ENCODE measurements around the gene TMEM115. TPM values are rescaled to one million over a fixed set of nuclear protein-coding genes. Genes with fewer than 3 reads are reported as not detected.

TMEM115 gene
- total and polyA plus RNA-seq, 11 donors: 20.5 to 57.3 (median 28.9) TPM

DNA sequence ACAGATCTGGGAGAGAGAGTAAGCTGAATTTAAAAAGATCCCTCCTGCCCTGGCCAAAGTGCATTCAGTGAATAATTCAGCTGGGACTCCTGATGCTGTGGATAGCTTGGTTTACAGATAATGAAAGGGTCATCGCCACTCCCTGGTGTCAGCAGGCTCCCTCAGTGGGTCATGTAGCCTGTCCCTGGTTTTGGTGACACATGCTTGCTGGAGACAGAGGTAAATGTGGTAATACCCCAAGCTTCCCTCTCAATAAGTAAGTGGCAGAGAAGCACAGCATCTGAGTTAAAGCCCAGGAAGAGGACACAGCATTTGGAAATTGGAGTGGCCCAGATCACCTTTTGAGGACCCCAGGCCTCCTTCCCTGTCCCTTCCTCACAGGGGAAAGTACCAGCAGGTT lies 1.8 kb downstream of the TMEM115 start:
- Histone ChIP-seq H3K36me3 (peaks cover 0 to 48% (median 38%) of the 10 kb centered on the region in 9 donors), H3K27me3 (no peaks in the 10 kb centered on the region), H3K4me1 (peaks cover 19 to 59% (median 40%) of the 10 kb centered on the region in 12 donors), H3K27ac (peak overlapping the region in 8 of 12 donors; percentile 3 to 97 (median 90)), H3K9me3 (no peaks in the 10 kb centered on the region), H3K4me3 (peak overlapping the region in 11 of 12 donors; percentile 60 to 97 (median 76))
- intact Hi-C loops (cut with DNase I): loop anchor here in 3 of 10 donors (5.0 to 10.0 kb wide), 3 partner anchors 255 to 1607 kb away; partner anchors contain the start of genes CISH (in 1 of the 3), MANF (in 1 of the 3) and PCBP4 (in 1 of the 3)
- no peak for DNase-seq
- no peak for TF ChIP-seq POLR2A (IDR thresholded peaks at IDR 0.05)
- TF ChIP-seq, protein P1, sequence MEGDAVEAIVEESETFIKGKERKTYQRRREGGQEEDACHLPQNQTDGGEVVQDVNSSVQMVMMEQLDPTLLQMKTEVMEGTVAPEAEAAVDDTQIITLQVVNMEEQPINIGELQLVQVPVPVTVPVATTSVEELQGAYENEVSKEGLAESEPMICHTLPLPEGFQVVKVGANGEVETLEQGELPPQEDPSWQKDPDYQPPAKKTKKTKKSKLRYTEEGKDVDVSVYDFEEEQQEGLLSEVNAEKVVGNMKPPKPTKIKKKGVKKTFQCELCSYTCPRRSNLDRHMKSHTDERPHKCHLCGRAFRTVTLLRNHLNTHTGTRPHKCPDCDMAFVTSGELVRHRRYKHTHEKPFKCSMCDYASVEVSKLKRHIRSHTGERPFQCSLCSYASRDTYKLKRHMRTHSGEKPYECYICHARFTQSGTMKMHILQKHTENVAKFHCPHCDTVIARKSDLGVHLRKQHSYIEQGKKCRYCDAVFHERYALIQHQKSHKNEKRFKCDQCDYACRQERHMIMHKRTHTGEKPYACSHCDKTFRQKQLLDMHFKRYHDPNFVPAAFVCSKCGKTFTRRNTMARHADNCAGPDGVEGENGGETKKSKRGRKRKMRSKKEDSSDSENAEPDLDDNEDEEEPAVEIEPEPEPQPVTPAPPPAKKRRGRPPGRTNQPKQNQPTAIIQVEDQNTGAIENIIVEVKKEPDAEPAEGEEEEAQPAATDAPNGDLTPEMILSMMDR (IDR thresholded peaks at IDR 0.05): no peak
- WGBS, 4 donors: 0 to 56% (median 50%) methylated on average over 1 of the region's 1 CpG
- ATAC-seq: no peak

DNA sequence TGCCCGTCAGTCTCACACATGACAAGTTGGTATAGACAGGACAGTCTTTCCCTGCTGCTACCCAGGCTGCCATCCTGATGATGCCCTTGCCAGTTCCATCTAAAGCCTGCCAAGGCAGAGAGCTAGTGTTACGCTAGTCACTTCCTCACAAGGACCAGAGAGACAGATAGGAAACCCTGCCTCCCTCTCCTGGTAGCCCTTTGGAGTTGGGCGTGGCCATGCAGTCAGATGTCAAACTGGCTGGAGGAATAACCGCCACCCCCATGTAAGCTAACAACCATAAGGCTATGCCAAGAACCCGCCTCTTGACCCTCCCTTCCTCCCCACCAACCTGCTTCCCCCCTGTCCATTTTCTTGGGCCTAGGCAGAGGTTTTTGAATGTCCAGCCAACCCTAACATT lies 2.8 kb downstream of the TMEM115 start:
- ATAC-seq (peak; percentile 12 to 45 (median 29)), DNase-seq (peak in 3 of 5 donors; percentile 62 to 72 (median 65))
- WGBS, 4 donors: 30 to 37% (median 33%) methylated on average over 5 of the region's 5 CpGs
- H3K27ac ChIP-seq: peak overlapping the region in 8 of 12 donors; percentile 23 to 97 (median 38)
- no peaks in the 10 kb centered on the region for H3K9me3 ChIP-seq
- intact Hi-C loops (cut with DNase I): loop anchor here in 3 of 10 donors (5.0 to 10.0 kb wide), 3 partner anchors 256 to 1608 kb away; partner anchors contain the start of genes CISH (in 1 of the 3), MANF (in 1 of the 3) and PCBP4 (in 1 of the 3)
- peaks cover 0 to 54% (median 38%) of the 10 kb centered on the region in 9 donors for H3K36me3 ChIP-seq
- no peak for TF ChIP-seq POLR2A (IDR thresholded peaks at IDR 0.05)
- TF ChIP-seq, protein P1 (IDR thresholded peaks at IDR 0.05): no peak
- H3K27me3 ChIP-seq: no peaks in the 10 kb centered on the region
- H3K4me3 ChIP-seq: peak overlapping the region in 9 of 12 donors; percentile 65 to 97 (median 84)
- peaks cover 19 to 63% (median 44%) of the 10 kb centered on the region in 12 donors for H3K4me1 ChIP-seq

DNA sequence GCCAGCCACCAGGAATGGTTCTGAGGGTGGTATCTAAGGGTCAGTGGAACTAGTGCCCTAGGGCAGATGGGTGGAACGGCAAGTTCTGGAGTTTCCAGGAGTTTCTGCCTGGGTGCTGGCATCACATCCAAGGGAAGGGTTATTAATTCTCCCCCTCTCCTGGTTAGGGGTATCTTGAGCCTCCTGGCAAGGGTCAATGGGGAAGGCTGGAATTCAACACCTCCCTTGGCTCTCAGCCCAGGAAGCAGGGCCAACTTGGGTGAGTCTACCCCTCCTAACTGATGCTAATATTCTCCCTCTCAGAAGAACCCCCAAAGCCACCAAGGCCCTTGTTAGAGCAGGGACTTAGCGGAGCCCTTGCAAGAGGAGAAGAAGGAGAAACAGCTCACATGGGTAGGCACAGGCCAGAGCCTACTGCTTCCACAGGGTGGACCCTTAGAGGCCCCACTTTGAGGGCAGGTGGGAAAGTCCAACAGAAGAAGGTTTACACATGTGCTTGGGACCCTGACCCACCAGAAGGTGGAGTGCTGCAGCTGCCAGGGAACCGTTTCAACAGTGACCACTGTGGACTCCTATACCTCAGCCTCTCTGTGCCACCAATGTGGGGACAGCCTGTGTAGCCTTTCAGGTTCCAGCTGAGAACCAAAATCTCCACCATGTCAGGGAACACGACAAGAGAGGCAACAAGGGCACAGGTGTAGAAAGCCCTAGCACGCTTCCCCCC lies 3.3 kb downstream of the TMEM115 start:
- no peak for DNase-seq
- intact Hi-C loops (cut with DNase I): loop anchor here in 3 of 10 donors (5.0 to 10.0 kb wide), 3 partner anchors 256 to 1609 kb away; partner anchors contain the start of genes CISH (in 1 of the 3), MANF (in 1 of the 3) and PCBP4 (in 1 of the 3)
- TF ChIP-seq, protein P1 (IDR thresholded peaks at IDR 0.05): peak in 2 of 12 donors; percentile 6 to 19
- TF ChIP-seq POLR2A (IDR thresholded peaks at IDR 0.05): no peak
- H3K36me3 ChIP-seq: peaks cover 0 to 54% (median 38%) of the 10 kb centered on the region in 9 donors
- H3K27me3 ChIP-seq: no peaks in the 10 kb centered on the region
- H3K9me3 ChIP-seq: no peaks in the 10 kb centered on the region
- peak overlapping the region in 9 of 12 donors; percentile 65 to 97 (median 84) for H3K4me3 ChIP-seq
- 42 to 55% (median 50%) methylated on average over 5 of the region's 5 CpGs for WGBS, 4 donors
- H3K4me1 ChIP-seq: peaks cover 22 to 69% (median 49%) of the 10 kb centered on the region in 12 donors
- peak overlapping the region in 9 of 12 donors; percentile 16 to 97 (median 36) for H3K27ac ChIP-seq
- ATAC-seq: no peak

DNA sequence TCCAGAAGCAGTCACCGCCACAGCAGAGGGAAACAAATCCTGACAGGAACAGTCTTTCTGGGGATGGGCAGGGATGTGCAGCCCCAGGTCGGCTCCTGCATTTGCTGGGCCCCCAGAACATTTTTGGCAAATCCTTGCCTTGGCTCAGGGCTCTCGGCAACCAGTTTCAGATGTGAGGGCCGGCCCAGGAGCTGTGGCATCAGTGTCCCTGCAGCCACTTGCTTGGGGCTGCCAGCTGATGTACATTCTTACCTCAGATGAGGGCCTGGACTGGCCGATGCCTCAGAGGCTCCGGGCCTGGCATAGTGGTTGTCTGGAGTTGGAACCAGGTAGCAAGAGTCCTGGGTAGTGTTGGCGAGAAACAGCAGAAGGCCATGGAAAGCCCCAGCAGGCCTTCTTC lies 4.5 kb downstream of the TMEM115 start:
- no peak for DNase-seq

More for the DNA sequence above, 4.5 kb downstream of the TMEM115 start:
- no peak overlapping the region for H3K4me3 ChIP-seq
- peaks cover 0 to 54% (median 38%) of the 10 kb centered on the region in 9 donors for H3K36me3 ChIP-seq
- 78 to 94% (median 90%) methylated on average over 6 to 7 of the region's 7 CpGs for WGBS, 4 donors
- no peak for TF ChIP-seq POLR2A (IDR thresholded peaks at IDR 0.05)
- TF ChIP-seq, protein P1 (IDR thresholded peaks at IDR 0.05): no peak
- peaks cover 23 to 75% (median 55%) of the 10 kb centered on the region in 12 donors for H3K4me1 ChIP-seq
- no peak for ATAC-seq
- H3K27me3 ChIP-seq: no peaks in the 10 kb centered on the region
- no peak overlapping the region for H3K27ac ChIP-seq
- intact Hi-C loops (cut with DNase I): loop anchor here in 3 of 10 donors (5.0 to 10.0 kb wide), 3 partner anchors 257 to 1610 kb away; partner anchors contain the start of genes CISH (in 2 of the 3), MANF (in 1 of the 3) and PCBP4 (in 1 of the 3)
- no peaks in the 10 kb centered on the region for H3K9me3 ChIP-seq

Measured in heart left ventricle (tissue), 16 donors.